HepG2 (cell line): ENCODE measurements around the gene IL22RA1.

Experiments
- BRCA1 ChIP-seq: sonication (generic); formaldehyde crosslinking; IDR thresholded peaks from 2 replicates; pipeline ENCODE4 v1.4.0; 2020; ENCODE audit warnings: missing genetic modification reagents
- EP300 ChIP-seq, 3 experiments: sonication (generic) in 1 of 3; formaldehyde crosslinking in 1 of 3; IDR thresholded peaks; 2 replicates each; pipeline versions ENCODE4 v1.5.1 to v1.6.1; 2011 to 2020; ENCODE audit warnings: low read depth in 2 of 3, low read length in 2 of 3, borderline replicate concordance in 1 of 3, improper control_type of control experiment in 1 of 3, mild to moderate bottlenecking in 1 of 3, missing genetic modification reagents in 1 of 3, moderate library complexity in 1 of 3
- EZH2 ChIP-seq: conservative IDR thresholded peaks from 2 replicates; pipeline ENCODE4 v1.6.1; 2012; ENCODE audit warnings: mild to moderate bottlenecking, low read depth, low read length, moderate library complexity
- JUNB ChIP-seq: sonication (generic); formaldehyde crosslinking; IDR thresholded peaks from 2 replicates; pipeline ENCODE4 v1.8.0; 2022; ENCODE audit warnings: missing genetic modification reagents, mild to moderate bottlenecking, borderline replicate concordance
- KAT2B ChIP-seq: fragments of 150-350 bp; IDR thresholded peaks from 2 replicates; pipeline ENCODE4 v1.6.1; 2014; ENCODE audit warnings: low read depth, low read length, borderline replicate concordance
- NBN ChIP-seq: fragments of 450-650 bp; conservative IDR thresholded peaks from 2 replicates; pipeline ENCODE4 v1.6.1; 2017
- POLR2AphosphoS5 ChIP-seq: IDR thresholded peaks from 2 replicates; pipeline ENCODE4 v1.6.1; 2012; ENCODE audit warnings: low read depth, low read length
- RELA ChIP-seq: sonication (generic); formaldehyde crosslinking; IDR thresholded peaks from 2 replicates; pipeline ENCODE4 v1.4.0; 2020; ENCODE audit warnings: missing genetic modification reagents
- RFX5 ChIP-seq: IDR thresholded peaks from 2 replicates; pipeline ENCODE4 v1.6.1; 2011; ENCODE audit warnings: low read depth, low read length, improper control_type of control experiment
- YY1 ChIP-seq: IDR thresholded peaks from 2 replicates; pipeline ENCODE4 v1.6.1; 2011; ENCODE audit warnings: low read length, low read depth, moderate library complexity, mild to moderate bottlenecking; ENCODE audit not compliant: insufficient read depth, insufficient replicate concordance
- ZNF704 ChIP-seq: sonication (generic); formaldehyde crosslinking; IDR thresholded peaks from 2 replicates; pipeline ENCODE4 v1.8.1; 2023; ENCODE audit warnings: mild to moderate bottlenecking, inconsistent platforms, moderate library complexity, missing genetic modification reagents, borderline replicate concordance
- TF ChIP-seq, protein P1 (sequence below): sonication (generic); formaldehyde crosslinking; IDR thresholded peaks from 2 replicates; pipeline ENCODE4 v1.5.0; 2020; ENCODE audit warnings: mild to moderate bottlenecking, missing genetic modification reagents, moderate library complexity
- TF ChIP-seq, protein P2 (sequence below): sonication (generic); formaldehyde crosslinking; IDR thresholded peaks from 2 replicates; pipeline ENCODE4 v1.5.0; 2020; ENCODE audit warnings: mild to moderate bottlenecking, missing genetic modification reagents

GRCh38 chr1:24070821-24071393 lies 72.0 kb downstream of the IL22RA1 start:
- TF ChIP-seq YY1, result no peak
- TF ChIP-seq KAT2B, result no peak
- no peak for TF ChIP-seq EP300 (IDR thresholded peaks at IDR 0.05; ENCODE audit: low read depth in 2 of 2, low read length in 2 of 2)
- TF ChIP-seq EP300 (CRISPR knock-in tag; IDR thresholded peaks at IDR 0.05; ENCODE audit: borderline replicate concordance), result no peak
- TF ChIP-seq NBN, result no peak
- TF ChIP-seq JUNB (CRISPR knock-in tag), result no peak
- TF ChIP-seq, protein P1, sequence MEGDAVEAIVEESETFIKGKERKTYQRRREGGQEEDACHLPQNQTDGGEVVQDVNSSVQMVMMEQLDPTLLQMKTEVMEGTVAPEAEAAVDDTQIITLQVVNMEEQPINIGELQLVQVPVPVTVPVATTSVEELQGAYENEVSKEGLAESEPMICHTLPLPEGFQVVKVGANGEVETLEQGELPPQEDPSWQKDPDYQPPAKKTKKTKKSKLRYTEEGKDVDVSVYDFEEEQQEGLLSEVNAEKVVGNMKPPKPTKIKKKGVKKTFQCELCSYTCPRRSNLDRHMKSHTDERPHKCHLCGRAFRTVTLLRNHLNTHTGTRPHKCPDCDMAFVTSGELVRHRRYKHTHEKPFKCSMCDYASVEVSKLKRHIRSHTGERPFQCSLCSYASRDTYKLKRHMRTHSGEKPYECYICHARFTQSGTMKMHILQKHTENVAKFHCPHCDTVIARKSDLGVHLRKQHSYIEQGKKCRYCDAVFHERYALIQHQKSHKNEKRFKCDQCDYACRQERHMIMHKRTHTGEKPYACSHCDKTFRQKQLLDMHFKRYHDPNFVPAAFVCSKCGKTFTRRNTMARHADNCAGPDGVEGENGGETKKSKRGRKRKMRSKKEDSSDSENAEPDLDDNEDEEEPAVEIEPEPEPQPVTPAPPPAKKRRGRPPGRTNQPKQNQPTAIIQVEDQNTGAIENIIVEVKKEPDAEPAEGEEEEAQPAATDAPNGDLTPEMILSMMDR, result peak; percentile 96
- TF ChIP-seq RFX5, result no peak
- no peak for TF ChIP-seq POLR2AphosphoS5
- no peak for TF ChIP-seq EZH2
- TF ChIP-seq ZNF704 (CRISPR knock-in tag), result no peak
- TF ChIP-seq, protein P2, sequence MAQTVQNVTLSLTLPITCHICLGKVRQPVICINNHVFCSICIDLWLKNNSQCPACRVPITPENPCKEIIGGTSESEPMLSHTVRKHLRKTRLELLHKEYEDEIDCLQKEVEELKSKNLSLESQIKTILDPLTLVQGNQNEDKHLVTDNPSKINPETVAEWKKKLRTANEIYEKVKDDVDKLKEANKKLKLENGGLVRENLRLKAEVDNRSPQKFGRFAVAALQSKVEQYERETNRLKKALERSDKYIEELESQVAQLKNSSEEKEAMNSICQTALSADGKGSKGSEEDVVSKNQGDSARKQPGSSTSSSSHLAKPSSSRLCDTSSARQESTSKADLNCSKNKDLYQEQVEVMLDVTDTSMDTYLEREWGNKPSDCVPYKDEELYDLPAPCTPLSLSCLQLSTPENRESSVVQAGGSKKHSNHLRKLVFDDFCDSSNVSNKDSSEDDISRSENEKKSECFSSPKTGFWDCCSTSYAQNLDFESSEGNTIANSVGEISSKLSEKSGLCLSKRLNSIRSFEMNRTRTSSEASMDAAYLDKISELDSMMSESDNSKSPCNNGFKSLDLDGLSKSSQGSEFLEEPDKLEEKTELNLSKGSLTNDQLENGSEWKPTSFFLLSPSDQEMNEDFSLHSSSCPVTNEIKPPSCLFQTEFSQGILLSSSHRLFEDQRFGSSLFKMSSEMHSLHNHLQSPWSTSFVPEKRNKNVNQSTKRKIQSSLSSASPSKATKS (CRISPR knock-in tag), result no peak
- no peak for TF ChIP-seq BRCA1 (CRISPR knock-in tag)
- TF ChIP-seq RELA (CRISPR knock-in tag), result no peak
